Measurements from ENCODE around the gene ACSS2.

The ACSS2 gene

GRCh38 chr20:34915749-34916455, 39.5 kb downstream of the ACSS2 start:
- no peak for DNase-seq

- DNase-seq, result no peak
Measured at GRCh38 chr20:34916774-34917354, 40.5 kb downstream of the ACSS2 start.

- no peak for DNase-seq
Measured at GRCh38 chr20:34920055-34920454, 43.6 kb downstream of the ACSS2 start.

GRCh38 chr20:34921436-34921835, 45.0 kb downstream of the ACSS2 start:
- no peak for DNase-seq

- no peak for DNase-seq
Measured at GRCh38 chr20:34922654-34923381, 46.4 kb downstream of the ACSS2 start.

- DNase-seq, result no peak
Measured at GRCh38 chr20:34923414-34923813, 47.0 kb downstream of the ACSS2 start.

- no peak for DNase-seq
Measured at GRCh38 chr20:34925341-34925740, 48.9 kb downstream of the ACSS2 start.

- no peak for DNase-seq
Measured at GRCh38 chr20:34925981-34926380, 49.6 kb downstream of the ACSS2 start.

GRCh38 chr20:34926581-34926980, 50.2 kb downstream of the ACSS2 start:
- no peak for DNase-seq

- no peak for DNase-seq
Measured at GRCh38 chr20:34927736-34928135, 51.3 kb downstream of the ACSS2 start.

- no peak for DNase-seq
Measured at GRCh38 chr20:34928411-34928810, 52.0 kb downstream of the ACSS2 start.

- DNase-seq, result no peak
Measured at GRCh38 chr20:34931771-34932170, 55.4 kb downstream of the ACSS2 start.

- DNase-seq, result no peak
Measured at GRCh38 chr20:34938466-34939163, 62.2 kb downstream of the ACSS2 start.

GRCh38 chr20:34940081-34940481, 63.7 kb downstream of the ACSS2 start:
- DNase-seq, result no peak

GRCh38 chr20:34941226-34941625, 64.8 kb downstream of the ACSS2 start:
- DNase-seq, result no peak

GRCh38 chr20:34942301-34942700, 65.9 kb downstream of the ACSS2 start:
- no peak for DNase-seq

- no peak for DNase-seq
Measured at GRCh38 chr20:34943808-34944567, 67.6 kb downstream of the ACSS2 start.

- DNase-seq, result no peak
Measured at GRCh38 chr20:34945315-34946077, 69.1 kb downstream of the ACSS2 start.

- DNase-seq, result no peak
Measured at GRCh38 chr20:34946661-34947060, 70.2 kb downstream of the ACSS2 start.

GRCh38 chr20:34947336-34947735, 70.9 kb downstream of the ACSS2 start:
- DNase-seq, result no peak

- no peak for DNase-seq
Measured at GRCh38 chr20:34948030-34948429, 71.6 kb downstream of the ACSS2 start.

GRCh38 chr20:34949120-34949519, 72.7 kb downstream of the ACSS2 start:
- DNase-seq, result no peak

All from GOT3 (cell line).